GM19240 (cell line): ENCODE measurements around the gene RBFOX2.
"Not testable (repeated sequence)": the region's sequence is repeated elsewhere in the genome, so short reads cannot be mapped to it uniquely, and the experiment has no call there.

ENCODE experiments used
- DNase-seq: peaks from one replicate; pipeline ENCODE4 v3.0.0; 2011; ENCODE audit warnings: low spot score; ENCODE audit not compliant: insufficient read length

RBFOX2 gene

DNA sequence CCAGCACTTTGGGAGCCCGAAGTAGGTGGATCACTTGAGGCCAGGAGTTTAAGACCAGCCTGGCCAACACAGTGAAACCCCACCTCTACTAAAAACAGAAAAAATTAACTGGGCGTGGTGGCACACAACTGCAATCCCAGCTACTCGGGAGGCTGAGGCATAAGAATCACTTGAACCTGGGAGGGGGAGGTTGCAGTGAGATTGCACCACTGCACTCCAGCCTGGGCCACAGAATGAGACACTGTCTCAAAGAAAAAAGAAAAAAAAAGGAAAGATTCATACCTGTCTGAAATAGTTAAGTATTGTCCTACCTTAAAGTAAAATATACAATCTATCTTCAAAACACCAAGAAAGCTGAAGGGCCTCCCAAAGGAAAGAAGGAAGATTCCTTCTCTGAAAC is 20.1 kb downstream of the RBFOX2 start:
- no peak for DNase-seq

DNA sequence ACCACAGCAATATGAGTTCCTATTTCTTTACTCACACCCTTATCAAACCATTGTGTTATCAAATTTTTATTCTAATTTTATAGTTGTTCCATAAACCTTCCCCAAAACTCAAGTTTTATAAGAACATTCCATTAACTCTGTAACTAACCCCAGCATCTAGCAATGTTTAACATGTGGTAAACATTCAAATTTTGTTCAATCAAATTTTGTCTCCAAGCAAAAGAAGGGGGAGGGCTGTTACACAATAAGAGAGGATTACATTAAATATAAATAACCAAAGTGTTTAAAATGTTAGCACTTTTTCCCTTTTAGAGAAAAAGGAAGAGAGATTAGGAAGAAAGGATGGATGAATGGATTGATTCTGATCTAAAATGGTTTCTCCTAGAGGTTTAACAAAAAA is 20.5 kb downstream of the RBFOX2 start:
- no peak for DNase-seq

DNA sequence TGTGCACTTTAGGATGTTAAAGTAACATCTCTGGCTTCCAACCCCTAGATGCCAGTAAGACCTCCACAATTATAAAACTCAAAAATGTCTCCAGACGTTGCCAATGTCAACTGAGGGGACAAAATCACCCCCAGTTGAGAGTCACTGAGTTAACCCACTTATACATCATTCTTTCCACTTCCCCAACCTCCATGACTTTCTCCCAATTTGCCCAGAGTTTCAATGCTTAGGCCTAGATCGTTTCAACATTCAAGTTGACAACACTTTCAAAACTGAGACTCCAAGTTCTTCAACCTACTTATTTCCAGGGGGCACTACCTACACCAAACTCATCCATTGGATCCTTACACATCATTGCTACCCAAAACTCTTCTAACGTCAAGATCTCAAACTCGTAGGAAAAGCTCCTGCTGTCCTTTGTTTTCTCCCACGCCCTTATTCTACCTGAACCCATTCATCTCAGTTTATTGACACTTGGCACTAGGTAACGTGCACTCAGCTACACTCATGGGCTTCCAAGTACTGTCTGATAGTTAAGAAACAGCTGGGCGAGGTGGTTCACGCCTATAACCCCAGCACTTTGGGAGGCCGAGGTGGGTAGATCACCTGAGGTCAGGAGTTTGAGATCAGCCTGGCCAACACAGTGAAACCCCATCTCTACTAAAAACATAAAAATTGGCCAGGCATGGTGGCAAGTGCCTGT is 24.5 kb downstream of the RBFOX2 start:
- DNase-seq: no peak

DNA sequence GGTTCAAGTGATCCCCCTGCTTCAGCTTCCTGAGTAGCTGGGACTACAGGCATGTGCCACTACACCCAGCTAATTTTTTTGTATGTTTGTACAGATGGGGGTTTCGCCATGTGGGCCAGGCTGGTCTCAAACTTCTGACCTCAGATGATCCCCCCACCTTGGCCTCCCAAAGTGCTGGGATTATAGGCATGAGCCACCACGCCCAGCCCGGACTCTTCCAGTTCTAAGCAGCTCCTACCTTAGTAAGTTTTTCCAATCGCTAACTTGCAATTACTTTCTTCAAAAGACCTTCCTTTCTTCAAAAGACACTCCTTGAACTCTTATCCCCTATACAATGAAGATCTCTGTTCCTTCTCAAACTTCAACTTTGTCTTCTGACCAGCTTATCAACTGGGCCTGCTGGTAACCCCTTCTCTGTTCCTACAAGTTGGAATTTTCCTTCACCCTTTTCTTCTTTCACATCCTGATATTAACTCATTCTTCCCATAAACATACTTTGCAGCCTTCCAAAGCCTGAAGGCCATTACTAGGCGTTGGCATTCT is 25.8 kb downstream of the RBFOX2 start:
- DNase-seq: no peak

DNA sequence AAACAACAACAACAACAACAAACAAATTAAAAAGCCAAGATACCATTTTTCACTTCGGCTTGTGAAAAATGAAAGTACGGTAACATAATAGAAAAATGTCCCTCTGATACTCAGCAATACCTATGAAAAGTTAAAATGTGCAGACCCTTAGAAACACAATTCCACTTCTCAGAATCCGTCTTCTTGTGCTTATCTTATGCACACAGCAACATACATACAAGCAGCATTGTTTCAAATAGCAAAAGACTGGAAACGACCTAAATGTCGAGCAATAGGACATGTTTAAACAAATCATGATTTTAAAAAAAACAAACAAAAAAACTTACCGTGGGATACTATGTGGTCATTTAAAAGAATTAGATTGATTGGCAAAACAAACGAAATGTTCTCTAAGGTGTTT is 26.5 kb downstream of the RBFOX2 start:
- no peak for DNase-seq

DNA sequence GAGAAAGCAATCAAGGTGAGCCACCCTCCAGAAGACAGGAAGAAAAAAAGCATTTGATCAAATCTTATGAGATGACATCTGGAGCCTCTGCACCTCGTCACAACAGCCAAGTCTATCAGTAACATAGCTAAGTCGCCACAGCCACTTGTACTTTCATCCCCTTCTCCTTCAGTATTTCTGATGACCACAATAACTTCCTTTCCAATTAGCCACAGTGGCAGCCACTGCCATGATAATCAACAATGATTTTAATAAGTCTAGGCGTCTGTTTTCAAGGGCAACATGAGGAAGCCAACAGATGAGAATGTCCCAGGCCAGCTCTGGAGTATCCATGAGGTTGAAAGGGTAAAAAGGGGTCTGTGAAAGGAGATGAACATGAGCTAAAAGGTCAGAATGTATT is 29.9 kb downstream of the RBFOX2 start:
- DNase-seq: no peak

DNA sequence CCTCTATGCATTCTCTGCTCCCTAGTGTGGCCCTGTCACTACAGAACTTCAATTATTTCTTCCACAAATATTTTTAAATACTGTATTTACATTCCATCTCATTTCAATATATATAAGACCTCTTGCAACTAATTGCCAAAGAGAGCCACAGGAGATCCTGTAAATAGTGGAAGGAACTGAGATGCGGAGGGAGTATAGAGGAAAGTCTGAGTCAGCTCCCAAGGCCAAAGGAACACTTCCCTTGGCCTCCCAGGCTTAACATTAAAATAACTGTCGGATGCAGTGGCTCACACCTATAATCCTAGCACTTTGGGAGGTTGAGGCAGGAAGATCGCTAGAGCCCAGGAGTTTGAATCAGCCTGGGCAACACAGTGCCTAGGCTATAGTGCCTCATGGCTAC is 31.2 kb downstream of the RBFOX2 start:
- no peak for DNase-seq

DNA sequence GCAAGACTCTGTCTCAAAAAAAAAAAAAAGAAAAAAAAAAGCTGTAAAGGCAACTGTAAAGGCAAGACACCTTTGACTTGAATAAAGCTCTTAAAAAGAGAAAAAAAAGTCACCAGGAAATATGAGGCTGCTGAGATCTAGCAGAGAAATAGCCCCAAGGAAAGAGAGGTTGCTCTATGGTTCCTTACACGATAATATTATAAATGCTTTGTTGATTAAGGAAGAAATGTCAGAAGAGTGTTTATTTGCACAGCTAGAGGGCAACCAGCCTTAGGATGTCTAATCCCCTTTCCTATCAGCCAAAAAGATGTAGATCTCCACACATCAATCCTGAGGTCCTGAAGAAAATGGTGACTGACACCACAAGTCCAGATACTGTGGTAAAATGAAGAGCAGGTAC is 32.0 kb downstream of the RBFOX2 start:
- DNase-seq: no peak

DNA sequence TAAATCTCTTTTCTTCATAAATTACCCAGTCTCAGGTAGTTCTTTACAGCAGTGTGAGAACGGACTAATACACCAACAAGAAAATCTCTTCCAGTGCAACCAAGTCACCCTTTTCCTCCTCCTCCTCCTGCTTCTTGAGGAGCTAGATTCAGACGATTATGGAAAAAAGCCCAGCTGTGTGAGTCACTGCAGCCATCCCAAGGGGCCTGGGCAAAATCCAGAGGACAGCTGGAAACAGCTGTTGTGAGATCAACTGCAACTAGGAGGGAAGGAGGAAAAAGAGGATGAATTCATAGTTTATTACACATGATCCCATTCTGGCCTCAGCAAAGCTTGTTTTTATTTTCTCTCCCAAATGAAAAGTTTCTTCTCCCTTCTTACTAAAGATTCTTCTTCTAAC is 32.9 kb downstream of the RBFOX2 start:
- DNase-seq: no peak

DNA sequence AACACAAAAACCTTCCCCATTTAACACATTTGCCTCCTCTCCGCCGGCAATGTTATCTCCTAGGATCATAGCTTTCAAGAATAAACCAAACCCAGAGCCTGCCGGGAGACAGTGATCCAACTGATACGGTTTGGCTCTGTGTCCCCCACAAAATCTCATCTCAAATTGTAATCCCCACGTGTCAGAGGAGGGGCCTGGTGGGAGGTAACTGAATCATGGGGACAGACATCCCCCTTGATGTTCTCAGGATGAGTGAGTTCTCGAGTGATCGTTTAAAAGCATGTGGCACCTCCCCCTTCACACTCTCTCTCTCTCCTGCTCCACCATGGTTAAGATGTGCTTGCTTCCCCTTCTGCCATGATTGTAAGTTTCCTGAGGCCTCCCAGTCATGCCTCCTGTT is 33.3 kb downstream of the RBFOX2 start:
- DNase-seq: no peak

DNA sequence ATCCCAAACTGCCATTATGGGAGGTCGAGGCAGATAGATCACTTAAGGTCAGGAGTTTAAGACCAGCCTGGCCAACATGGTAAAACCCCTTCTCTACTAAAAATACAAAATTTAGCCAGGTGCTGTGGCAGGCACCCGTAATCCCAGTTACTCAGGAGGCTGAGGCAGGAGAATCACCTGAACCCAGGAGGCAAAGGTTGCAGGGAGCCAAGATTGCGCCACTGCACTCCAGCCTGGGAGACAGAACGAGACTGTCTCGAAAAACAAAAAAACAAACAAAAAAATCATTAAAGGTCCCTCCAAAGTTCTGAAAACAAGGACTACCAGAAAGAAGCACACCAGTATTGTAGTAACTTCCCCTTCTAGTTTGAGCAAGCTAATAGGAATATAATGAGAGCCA is 34.9 kb downstream of the RBFOX2 start:
- DNase-seq: not testable (repeated sequence)

DNA sequence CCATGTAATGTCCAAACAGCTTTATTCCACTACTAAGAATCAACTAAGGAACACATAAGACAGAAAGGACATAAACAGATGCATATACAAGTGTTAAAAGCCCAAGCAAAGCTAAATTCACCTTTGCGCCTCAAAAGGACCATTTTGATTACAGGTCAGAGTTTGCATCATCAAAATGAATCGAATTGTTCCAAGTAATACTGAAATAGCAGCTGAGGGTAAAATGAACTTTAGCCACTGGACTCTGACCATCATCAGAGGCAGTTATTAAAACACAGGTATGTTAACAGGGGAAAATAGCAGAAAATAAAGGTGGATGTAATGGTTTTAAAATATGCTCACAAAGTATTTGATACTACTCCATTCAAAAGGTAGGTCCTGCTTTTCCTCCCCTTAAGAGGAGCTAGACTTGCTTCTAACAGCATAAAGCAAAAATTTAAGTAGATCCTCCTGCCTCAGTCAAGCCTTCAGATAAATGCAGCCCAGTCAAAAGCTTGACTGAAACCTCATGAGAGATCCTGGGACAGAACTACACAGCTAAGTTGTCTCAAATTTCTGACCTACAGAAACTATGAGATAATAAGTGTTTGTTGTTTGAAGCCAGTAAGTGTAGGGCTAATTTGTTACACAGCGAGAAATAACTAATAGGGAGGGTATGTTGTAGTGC is 35.4 kb downstream of the RBFOX2 start:
- DNase-seq: no peak

DNA sequence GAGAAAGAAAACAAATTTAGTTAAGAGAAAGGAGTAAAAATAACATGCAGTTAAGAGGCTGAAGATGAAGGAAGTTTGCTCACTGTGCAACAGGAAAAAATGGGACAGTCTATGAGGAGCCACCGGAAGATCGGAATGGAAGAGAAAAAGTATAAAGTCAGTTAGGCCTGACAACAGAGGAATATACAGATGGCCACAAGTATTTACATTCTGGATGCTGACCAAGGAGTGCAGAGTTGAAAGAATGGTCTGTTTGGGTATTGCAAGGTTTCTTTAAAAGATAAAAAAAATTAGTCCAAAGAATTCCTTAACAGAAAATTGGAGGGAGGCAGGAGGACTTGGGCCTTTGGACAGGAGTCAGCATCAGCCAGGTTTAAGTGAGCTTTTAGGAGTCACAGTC is 37.5 kb downstream of the RBFOX2 start:
- no peak for DNase-seq

DNA sequence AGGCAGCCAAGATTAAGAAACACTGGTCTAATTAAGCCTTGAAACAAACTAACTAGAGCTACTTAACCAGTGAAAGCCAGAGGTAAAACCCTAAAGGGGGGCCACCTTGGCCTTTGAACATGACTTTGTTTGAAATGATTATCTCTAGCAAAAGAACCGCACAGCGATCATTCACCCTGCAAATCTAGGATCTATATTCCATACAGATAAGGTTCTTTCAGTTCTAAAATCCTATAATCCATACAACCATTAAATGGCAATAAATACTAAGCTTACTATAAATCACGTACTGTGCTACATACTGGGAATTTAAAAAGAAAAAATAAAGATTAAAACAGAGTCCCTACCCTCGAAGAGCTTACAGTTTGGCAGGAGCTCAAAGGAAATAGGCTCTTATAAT is 40.6 kb downstream of the RBFOX2 start:
- DNase-seq: no peak

DNA sequence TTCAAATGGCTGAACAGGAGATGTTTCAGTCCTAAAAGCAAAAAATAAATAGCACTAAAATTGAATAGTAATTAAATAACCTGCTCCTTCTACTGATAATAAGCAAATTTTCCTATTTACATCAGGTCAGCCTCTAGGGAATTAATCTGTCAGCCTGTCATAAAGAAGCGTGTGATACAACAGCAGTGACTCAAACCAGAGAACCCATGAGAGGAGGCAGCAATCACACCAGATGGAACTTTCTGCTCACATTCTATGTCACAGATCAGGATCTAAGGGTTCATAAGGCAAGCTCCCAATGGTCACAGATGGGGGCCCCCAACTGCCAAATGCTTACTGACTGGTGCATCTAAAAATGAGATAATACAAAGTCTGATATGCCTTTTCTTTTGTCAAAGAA is 41.1 kb downstream of the RBFOX2 start:
- no peak for DNase-seq

DNA sequence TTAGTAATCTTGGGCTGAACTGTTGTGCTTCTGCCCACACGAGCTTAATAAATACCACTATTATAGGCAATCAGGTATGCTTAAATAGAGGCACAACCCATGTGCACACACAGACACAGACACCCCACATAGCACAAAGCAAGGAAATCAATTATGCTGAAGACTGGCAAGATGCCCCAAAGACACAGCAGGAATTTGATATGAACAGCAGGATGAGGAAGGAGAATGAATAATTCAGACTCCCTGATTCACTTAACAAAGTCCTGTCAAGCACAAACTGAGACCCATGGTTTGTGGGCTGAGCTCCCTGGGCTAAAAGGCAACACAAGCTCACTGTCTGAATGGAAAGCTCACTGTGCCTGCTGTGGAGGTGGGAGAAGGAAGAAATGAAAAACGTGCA is 42.5 kb downstream of the RBFOX2 start:
- DNase-seq: no peak

DNA sequence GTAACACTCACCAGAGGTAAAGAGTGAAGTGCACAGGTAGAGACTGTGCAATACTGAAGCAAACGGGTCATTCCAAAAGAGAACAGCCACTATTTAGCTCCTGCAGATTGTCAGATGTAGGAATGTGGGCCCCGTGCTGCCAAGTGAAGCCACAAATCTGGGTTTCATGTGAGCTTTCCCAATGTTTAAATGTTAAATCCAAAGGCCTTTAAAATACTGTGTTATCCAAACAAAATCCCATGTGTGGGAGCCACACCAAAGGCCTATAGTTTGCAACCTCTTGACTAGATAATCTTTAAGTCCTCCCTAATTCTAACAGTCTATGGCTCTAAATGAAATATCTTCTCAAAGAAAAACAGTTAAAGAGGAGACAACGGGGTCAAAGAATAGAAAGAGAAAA is 43.3 kb downstream of the RBFOX2 start:
- no peak for DNase-seq

DNA sequence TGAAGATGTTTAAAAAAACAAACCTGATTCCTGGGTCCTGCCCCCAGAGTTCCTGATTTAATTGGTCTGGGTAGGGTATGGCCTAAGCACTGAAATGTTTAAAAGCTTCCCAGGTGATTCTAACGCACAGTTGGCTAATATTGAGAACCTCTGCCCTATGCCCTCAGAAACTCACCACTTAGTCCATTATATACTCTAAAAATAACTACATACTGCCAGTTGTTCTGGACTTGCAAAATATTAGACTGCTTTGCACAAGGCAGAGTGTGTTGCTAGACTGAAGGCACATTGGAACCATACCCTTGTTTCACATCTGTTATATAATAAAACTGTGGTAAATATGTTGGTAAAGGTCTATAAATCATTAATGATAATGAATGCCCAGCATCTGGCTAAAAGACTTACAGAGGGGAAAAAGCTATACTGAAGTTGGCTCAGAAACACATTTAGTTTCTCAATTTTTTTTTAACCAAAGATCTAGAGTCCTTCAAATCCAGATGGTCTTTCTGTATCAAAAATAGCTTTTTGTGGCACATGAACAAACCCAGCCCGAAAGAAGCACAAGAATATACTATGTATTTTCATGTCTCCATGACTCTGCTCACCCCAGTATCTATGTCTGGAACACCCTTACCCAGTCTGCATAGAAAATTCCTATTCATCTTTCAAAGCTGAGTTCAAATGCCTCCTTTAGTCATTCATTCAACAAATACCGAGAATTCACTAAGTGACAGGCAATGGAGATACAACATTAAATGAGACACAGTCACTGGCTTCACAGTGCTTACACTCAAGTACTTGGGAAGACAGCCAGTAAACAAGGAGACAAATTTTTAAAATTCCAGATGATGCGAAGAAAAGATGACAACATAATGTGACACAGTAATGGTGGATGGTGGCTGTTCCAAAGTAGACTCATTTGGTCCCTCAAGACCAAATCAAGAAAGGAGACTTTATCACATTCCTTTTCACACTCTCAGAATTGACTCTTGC is 44.1 kb downstream of the RBFOX2 start:
- DNase-seq: no peak

DNA sequence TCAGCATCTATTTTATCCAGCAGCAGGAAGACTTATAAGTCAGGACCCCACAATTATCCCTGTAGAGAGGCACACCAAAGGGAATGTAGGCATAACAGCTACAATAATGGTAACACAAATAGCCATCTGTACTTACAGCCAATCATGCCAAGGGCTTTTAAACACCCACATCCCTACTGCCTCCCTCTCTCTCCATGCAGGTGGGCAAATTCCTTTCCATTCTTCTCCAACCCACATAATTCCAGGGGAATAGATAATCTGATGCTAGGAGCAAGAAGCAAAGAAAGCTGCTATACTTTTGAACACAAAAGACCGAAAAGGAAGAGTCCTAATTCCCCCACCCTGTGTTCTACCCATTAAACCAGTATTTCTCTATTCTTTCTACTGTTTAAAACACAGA is 46.7 kb downstream of the RBFOX2 start:
- DNase-seq: no peak

DNA sequence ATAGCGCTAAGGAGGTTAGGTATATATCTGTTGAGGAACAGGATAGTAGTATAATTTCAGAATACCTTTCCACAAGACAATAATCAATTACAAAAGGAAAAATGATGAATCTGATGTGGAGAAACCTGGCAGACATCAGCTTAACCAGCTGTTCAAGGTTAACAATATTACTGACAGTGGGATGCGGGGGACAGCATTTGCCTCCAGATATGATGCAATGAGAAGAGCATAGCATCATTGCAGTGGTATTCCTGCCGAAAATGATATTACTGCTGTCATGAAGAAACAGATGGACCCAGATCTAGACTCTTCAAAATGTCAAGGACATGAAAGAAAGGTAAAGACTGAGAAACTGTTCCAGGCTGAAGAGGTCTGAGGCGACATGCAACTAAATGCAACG is 49.7 kb downstream of the RBFOX2 start:
- DNase-seq: no peak

DNA sequence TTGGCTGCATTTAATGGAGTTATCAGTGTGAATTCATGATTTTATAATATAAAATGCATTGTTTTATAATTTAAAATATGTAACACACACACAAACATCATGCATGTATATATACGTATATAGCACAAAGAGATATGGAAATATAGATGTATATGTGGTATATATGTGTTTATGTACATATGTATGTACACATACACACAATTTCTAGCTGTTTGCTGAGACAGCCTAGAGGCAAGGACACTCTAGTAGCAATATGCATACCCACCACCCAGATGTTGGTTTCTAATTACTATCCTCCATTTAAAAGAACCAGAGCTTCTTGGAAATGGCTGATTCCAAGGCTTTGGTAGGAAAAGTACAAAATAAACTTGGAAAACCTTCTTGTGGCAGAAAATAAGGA is 50.4 kb downstream of the RBFOX2 start:
- no peak for DNase-seq

DNA sequence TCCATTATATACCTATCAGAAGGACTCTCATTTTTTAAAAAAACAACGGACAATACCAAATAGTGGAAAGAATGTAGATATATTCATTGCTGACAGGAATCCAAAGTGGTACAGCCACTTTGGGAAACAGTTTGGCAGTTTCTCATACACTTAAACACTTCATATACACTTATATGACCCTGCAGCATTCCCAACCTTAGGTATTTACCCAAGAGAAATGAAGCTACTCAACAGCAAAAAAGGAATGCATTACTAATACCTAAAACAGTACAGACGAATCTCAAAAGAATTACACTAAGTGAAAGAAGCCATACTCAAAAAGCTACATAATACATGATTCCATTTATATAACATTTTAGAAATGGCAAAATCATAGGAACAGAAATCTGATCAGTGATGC is 51.5 kb downstream of the RBFOX2 start:
- no peak for DNase-seq
